Measurements from ENCODE around the gene NEK4. TPM values are rescaled to one million over a fixed set of nuclear protein-coding genes. Genes with fewer than 3 reads are reported as not detected.
"Not testable (repeated sequence)": the region's sequence is repeated elsewhere in the genome, so short reads cannot be mapped to it uniquely, and the experiment has no call there.

The NEK4 gene
- total and polyA plus RNA-seq, 4 donors, result 5.8 to 39.9 (median 19.1) TPM

DNA sequence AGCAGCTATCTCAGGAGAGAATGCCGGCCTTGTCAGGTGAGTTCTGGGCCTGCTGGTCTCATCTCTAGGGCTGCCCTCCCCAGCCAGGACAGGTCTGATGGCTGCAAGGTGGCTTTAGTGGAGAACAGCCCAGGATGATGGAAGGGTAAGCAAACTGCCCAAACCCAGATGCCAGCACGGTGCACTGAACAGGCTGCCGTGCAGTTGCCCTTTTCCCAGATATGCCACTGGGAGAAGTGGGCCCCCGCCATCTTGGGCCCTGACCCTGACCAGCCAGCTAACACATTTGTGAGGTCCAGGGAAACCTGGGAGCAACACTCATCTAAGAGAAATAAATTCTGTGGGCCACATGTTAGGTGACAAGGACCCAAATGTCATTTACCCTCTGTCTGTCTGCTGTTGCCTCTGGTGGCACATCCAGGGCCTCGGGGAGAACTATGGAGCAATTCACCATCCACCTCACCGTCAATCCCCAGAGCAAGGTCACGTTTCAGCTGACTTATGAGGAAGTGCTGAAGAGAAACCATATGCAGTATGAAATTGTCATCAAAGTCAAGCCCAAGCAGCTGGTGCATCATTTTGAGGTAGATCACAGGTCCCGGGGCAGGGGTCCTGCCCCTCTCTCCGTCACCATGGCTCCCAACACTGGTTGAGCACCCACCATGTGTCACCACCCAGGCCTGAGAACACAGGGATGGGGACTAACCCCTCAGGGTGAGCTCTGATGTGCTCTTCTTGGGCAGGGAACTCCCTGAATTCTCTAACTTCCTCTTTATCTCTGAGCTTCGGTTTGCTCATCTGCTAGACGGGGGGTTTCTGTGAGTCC is 8.5 kb upstream of the NEK4 start:
- no peak overlapping the region for H3K9ac ChIP-seq (ENCODE audit: insufficient read depth in 1 of 2, low read length in 2 of 2)
- peaks cover 0 to 2% (median 0%) of the 10 kb centered on the region in 4 donors for H3K9me3 ChIP-seq (ENCODE audit: control insufficient read depth in 4 of 4, insufficient read depth in 3 of 4, low read length in 3 of 4)
- no peak overlapping the region for H3K27ac ChIP-seq (ENCODE audit: low read depth in 1 of 2, low read length in 1 of 2)
- 62 to 70% methylated on average over 11 of the region's 11 CpGs for WGBS, 2 donors
- no peak for DNase-seq
- H3K27me3 ChIP-seq (ENCODE audit: control insufficient read depth in 3 of 3, insufficient read depth in 3 of 3, low read length in 2 of 3), result peaks cover 0 to 3% (median 0%) of the 10 kb centered on the region in 3 donors
- no peak overlapping the region for H3K4me3 ChIP-seq
- H3K36me3 ChIP-seq (ENCODE audit: control insufficient read depth in 4 of 4, insufficient read depth in 4 of 4, low read length in 4 of 4), result no peaks in the 10 kb centered on the region
- no peaks in the 10 kb centered on the region for H3K4me1 ChIP-seq (ENCODE audit: control insufficient read depth in 5 of 5, insufficient read depth in 5 of 5, low read length in 5 of 5)
- TF ChIP-seq, protein P1, sequence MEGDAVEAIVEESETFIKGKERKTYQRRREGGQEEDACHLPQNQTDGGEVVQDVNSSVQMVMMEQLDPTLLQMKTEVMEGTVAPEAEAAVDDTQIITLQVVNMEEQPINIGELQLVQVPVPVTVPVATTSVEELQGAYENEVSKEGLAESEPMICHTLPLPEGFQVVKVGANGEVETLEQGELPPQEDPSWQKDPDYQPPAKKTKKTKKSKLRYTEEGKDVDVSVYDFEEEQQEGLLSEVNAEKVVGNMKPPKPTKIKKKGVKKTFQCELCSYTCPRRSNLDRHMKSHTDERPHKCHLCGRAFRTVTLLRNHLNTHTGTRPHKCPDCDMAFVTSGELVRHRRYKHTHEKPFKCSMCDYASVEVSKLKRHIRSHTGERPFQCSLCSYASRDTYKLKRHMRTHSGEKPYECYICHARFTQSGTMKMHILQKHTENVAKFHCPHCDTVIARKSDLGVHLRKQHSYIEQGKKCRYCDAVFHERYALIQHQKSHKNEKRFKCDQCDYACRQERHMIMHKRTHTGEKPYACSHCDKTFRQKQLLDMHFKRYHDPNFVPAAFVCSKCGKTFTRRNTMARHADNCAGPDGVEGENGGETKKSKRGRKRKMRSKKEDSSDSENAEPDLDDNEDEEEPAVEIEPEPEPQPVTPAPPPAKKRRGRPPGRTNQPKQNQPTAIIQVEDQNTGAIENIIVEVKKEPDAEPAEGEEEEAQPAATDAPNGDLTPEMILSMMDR (IDR thresholded peaks at IDR 0.05; ENCODE audit: control extremely low read depth, extremely low read depth), result no peak
- no peak for ATAC-seq (ENCODE audit: insufficient read depth, low FRiP score)

- 52 to 68% methylated on average over 17 of the region's 17 CpGs for WGBS, 2 donors
- Histone ChIP-seq H3K9me3 (ENCODE audit: control insufficient read depth in 4 of 4, insufficient read depth in 3 of 4, low read length in 3 of 4) (peaks cover 0 to 2% (median 0%) of the 10 kb centered on the region in 4 donors), H3K4me1 (ENCODE audit: control insufficient read depth in 5 of 5, insufficient read depth in 5 of 5, low read length in 5 of 5) (no peaks in the 10 kb centered on the region), H3K27me3 (ENCODE audit: control insufficient read depth in 3 of 3, insufficient read depth in 3 of 3, low read length in 2 of 3) (peaks cover 0 to 3% (median 0%) of the 10 kb centered on the region in 3 donors), H3K36me3 (ENCODE audit: control insufficient read depth in 4 of 4, insufficient read depth in 4 of 4, low read length in 4 of 4) (no peaks in the 10 kb centered on the region), H3K27ac (ENCODE audit: low read depth in 1 of 2, low read length in 1 of 2) (no peak overlapping the region), H3K4me3 (no peak overlapping the region), H3K9ac (ENCODE audit: insufficient read depth in 1 of 2, low read length in 2 of 2) (no peak overlapping the region)
- TF ChIP-seq, protein P1 (IDR thresholded peaks at IDR 0.05; ENCODE audit: control extremely low read depth, extremely low read depth), result no peak
- ATAC-seq (ENCODE audit: insufficient read depth, low FRiP score), result no peak
- DNase-seq, result no peak
These were observed 7.4 kb upstream of the NEK4 start for GRCh38 chr3:52777959-52778805.

DNA sequence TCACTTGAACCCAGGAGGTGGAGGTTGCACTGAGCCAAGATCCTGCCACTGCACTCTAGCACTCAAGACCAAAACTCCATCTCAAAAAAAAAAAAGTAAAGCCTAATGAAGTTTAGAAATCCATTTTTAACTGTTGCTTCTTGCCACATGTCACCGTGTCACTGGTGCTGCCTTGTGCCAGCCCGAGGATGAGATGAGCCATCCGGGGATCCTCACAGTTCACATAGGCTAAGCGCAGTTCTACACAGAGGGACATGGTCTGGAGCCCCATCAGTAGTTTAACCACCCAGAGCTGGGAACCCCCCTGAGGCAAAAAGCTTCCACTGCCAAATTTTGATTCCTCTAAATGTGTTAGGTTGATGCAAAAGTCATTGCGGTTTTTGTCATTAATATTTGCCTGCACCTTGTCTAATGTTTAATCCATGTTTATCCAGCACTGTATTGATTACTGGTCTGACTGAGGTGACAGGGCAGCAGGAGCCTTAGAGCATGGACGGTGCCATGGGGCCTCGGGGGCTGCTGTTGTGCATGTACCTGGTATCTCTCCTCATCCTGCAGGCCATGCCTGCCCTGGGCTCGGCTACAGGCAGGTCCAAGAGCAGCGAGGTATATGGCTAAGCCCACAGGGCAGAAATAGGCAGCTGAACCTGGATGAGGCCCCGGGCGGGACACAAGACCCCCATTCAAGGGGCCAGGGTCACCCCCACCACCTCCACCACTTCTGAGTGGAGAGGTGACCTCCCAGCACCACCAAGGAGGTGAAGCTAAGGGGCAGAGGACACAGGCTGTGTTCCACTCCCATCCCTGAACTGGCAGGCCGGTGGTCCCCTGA is 6.6 kb upstream of the NEK4 start, which contains the start of gene ITIH1:
TSS of gene ITIH1 (plus strand) at position 473 of the 832 bp plus-strand sequence. CDS start at position 490, 17 bp downstream.
- H3K4me3 ChIP-seq, result no peak within 1 kb of the TSS
- DNase-seq (no peak), ATAC-seq (ENCODE audit: insufficient read depth, low FRiP score) (no peak)
- no peaks in the 10 kb centered on the region for H3K36me3 ChIP-seq (ENCODE audit: control insufficient read depth in 4 of 4, insufficient read depth in 4 of 4, low read length in 4 of 4)
- 89 to 91% methylated on average over 12 of the region's 12 CpGs for WGBS, 2 donors
- TF ChIP-seq, protein P1 (IDR thresholded peaks at IDR 0.05; ENCODE audit: control extremely low read depth, extremely low read depth), result no peak
- peaks cover 0 to 2% (median 0%) of the 10 kb centered on the region in 4 donors for H3K9me3 ChIP-seq (ENCODE audit: control insufficient read depth in 4 of 4, insufficient read depth in 3 of 4, low read length in 3 of 4)
- no peak within 1 kb of the TSS for H3K9ac ChIP-seq (ENCODE audit: insufficient read depth in 1 of 2, low read length in 2 of 2)
- H3K27me3 ChIP-seq (ENCODE audit: control insufficient read depth in 3 of 3, insufficient read depth in 3 of 3, low read length in 2 of 3), result peaks cover 0 to 3% (median 0%) of the 10 kb centered on the region in 3 donors
- no peaks in the 10 kb centered on the region for H3K4me1 ChIP-seq (ENCODE audit: control insufficient read depth in 5 of 5, insufficient read depth in 5 of 5, low read length in 5 of 5)
- H3K27ac ChIP-seq (ENCODE audit: low read depth in 1 of 2, low read length in 1 of 2), result no peak within 1 kb of the TSS

DNA sequence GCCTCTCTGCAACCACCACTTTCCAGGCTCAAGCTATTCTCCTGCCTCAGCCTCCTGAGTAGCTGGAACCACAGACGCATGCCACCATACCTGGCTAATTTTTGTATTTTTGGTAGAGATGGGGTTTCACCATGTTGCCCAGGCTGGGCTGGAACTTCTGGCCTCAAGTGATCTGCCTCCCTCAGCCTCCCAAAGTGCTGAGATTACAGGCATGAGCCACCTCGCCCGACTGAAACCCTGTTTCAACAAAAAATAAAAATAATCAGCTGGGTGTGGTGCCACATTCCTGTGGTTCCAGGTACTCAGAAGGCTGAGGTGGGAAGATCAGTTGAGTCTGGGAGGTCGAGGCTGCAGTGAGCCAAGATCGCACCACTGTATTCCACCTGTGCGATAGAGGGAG is 5.7 kb upstream of the NEK4 start:
- not testable (repeated sequence) for DNase-seq

More for the DNA sequence above, 5.7 kb upstream of the NEK4 start:
- H3K9ac ChIP-seq (ENCODE audit: insufficient read depth in 1 of 2, low read length in 2 of 2); H3K36me3 ChIP-seq (ENCODE audit: control insufficient read depth in 4 of 4, insufficient read depth in 4 of 4, low read length in 4 of 4); H3K27me3 ChIP-seq (ENCODE audit: control insufficient read depth in 3 of 3, insufficient read depth in 3 of 3, low read length in 2 of 3); H3K4me1 ChIP-seq (ENCODE audit: control insufficient read depth in 5 of 5, insufficient read depth in 5 of 5, low read length in 5 of 5); H3K27ac ChIP-seq (ENCODE audit: low read depth in 1 of 2, low read length in 1 of 2); H3K4me3 ChIP-seq; ATAC-seq (ENCODE audit: insufficient read depth, low FRiP score); H3K9me3 ChIP-seq (ENCODE audit: control insufficient read depth in 4 of 4, insufficient read depth in 3 of 4, low read length in 3 of 4): not testable (repeated sequence)
- WGBS, 2 donors, result 81 to 92% methylated on average over 6 of the region's 6 CpGs

Measured in lung (tissue), 12 donors.